GM10266 (cell line): ENCODE data around the gene ZSCAN16.
A peak's percentile ranks its signal among the peaks of the same experiment; 100 is the strongest.

ENCODE experiments used
- DNase-seq: peaks from one replicate; pipeline ENCODE4 v3.0.0; 2012; ENCODE audit errors: extremely low spot score
- TF ChIP-seq, protein P1 (sequence below): IDR thresholded peaks from 2 replicates; pipeline ENCODE4 v1.5.1; 2012; ENCODE audit warnings: mild to moderate bottlenecking, low read depth; ENCODE audit not compliant: control insufficient read depth, insufficient read depth; ENCODE audit errors: missing control alignments

Gene ZSCAN16

DNA sequence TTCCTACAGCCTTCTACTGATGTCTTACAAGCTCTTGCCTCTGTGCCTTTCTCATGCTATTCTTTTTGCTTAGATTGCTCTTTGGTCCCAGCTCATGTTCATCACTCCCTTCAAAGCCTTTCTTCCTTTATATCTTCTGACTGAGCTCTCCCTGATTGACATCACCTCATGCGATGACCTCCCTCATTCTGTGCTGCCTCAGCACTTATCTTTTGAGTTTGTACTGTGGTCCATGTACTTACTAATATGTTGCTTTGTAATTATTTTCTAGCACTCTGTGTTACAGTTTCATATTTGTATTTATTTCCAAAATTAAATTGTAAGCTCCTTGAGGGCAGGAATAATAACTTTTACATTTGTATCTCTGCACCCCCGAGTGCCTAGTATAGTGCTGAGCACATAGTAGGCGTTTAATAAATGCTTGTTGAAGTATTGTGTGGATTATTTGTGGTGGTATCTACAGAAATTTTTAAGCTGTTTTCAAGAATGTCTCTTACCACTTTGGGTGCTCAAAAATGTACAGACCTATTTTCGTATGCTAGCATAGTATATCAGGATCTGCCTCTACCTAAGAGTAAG is 34.7 kb downstream of the ZSCAN16 start:
- TF ChIP-seq, protein P1, sequence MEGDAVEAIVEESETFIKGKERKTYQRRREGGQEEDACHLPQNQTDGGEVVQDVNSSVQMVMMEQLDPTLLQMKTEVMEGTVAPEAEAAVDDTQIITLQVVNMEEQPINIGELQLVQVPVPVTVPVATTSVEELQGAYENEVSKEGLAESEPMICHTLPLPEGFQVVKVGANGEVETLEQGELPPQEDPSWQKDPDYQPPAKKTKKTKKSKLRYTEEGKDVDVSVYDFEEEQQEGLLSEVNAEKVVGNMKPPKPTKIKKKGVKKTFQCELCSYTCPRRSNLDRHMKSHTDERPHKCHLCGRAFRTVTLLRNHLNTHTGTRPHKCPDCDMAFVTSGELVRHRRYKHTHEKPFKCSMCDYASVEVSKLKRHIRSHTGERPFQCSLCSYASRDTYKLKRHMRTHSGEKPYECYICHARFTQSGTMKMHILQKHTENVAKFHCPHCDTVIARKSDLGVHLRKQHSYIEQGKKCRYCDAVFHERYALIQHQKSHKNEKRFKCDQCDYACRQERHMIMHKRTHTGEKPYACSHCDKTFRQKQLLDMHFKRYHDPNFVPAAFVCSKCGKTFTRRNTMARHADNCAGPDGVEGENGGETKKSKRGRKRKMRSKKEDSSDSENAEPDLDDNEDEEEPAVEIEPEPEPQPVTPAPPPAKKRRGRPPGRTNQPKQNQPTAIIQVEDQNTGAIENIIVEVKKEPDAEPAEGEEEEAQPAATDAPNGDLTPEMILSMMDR: no peak
- no peak for DNase-seq

DNA sequence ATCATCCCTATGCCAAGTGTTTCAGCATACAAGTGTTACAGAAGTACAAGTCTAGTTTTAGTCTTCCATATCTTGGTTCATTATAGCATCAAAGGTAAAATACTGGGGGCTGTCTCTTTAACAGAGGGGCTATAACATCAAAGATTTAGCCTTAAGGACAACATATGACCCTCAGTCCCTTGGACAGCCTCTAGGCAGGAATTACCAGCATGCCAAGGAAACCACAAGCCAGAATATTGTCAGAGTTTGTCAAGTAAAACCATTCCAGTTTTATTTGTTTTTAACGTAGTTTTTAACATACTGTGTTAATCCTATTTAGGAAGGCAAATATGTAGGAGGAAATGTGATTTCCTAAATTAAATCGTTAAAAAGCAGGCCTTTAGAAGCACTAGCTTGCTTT is 35.8 kb downstream of the ZSCAN16 start:
- TF ChIP-seq, protein P1: no peak

DNA sequence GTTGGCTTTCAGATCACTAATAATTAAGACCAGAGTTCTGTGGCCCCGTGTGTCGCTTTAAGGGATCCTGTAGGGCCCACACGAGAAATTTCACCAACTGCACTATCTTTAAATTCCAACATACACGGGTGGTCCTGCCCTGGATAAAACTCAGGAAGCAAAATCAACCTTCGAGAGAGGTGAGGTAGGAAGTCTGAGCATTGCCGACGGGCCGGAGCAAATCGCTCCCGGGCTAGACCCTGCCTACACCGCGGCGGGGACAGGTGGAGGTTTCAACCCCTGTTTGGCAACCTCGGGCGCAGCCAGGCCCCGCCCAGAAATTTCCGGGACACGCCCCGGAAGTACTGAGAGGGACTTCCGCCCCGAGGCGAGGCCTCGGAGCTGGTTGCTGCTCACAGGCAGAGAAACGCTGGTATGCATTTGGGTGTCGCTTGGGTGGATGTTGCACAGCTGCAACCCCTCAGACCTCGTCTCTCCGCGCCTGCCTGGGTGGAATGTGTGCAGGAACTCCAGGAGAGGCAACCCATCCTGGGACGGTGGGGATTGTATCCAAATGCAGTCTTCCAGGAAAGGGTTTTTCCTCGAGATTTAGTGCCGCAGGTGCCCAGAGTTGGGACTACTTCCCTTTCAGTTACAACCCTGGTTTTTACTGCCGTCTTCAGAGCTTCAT is 37.1 kb downstream of the ZSCAN16 start:
- TF ChIP-seq, protein P1: no peak
- DNase-seq: peak; percentile 86

More for the DNA sequence above, 35.8 kb downstream of the ZSCAN16 start:
- DNase-seq: no peak

DNA sequence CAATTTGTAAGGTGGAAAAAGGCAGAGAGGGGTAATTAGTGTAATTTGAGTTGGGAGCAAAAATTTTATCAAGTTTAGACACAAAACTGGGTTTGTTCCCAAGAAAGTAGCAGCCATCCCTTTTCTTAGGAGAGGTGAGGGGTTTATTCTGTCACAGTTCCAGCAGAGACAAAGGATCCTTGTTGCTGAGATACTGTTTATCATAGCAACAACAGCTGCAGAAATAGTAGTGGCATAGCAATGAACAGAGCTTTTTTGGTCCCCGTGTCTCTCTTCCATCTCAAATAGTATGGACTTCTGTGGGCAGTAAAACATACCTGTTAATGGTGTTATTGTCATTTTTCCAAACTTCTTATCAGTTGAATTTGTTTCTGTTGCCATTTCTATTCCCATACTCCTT is 41.2 kb downstream of the ZSCAN16 start:
- TF ChIP-seq, protein P1: no peak
- no peak for DNase-seq

DNA sequence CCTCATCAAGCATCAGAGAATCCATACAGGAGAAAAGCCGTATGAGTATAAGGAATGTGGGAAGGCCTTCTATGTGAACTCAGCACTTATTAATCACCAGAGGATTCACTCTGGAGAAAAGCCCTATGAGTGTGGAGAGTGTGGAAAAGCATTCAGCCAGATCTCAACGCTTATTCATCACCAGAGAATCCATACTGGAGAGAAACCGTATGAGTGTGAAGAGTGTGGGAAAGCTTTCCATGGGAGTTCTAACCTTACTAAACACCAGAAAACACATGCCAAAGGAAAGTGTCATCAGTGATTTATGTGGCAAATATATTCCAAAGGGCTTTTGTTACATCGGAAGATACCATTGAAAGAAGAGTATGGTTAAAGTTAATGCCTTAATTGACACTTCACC is 42.7 kb downstream of the ZSCAN16 start:
- TF ChIP-seq, protein P1: no peak
- DNase-seq: no peak

DNA sequence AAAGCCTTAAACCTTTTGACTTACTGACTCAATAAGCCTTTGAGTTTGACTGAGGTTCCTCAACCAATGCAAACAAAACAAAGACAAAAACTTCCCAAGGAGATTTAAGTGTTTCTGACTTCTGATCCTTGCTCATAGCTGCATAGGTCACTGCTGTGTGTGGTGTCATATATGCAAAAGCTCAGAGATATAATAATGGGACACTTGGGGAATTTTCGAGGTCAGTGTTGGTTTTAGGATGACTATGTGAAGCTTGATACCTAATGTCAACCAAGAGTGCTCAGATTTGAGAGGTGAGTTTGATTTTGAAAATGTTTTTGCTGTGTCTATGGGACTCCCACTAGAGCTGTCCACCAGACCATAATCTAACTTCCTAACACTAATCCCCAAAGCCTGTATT is 43.5 kb downstream of the ZSCAN16 start:
- TF ChIP-seq, protein P1: no peak
- no peak for DNase-seq

DNA sequence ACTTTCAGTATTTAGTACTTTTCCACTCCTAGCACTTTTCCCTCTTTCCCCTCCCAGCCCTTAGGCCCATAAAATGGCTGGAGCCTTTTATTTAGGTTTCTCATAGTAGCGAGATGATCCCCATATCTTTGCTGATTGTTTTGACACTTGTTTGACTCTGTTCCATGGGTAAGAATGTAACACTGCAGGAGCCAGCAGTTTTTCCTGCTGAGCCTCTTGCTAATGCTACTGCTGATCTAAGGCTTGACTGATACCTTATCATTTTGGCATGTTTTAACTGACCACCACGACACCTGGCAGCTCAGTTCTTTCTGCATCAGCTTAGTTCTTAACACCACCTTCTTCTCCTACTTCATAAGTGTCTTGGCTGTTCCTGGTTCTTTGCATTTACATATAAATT is 46.9 kb downstream of the ZSCAN16 start:
- DNase-seq: no peak
- TF ChIP-seq, protein P1: no peak
